H1 (cell line): ENCODE data around the gene ADSS2. TPM values are rescaled to one million over a fixed set of nuclear protein-coding genes. Genes with fewer than 3 reads are reported as not detected.

Experiments used
- CTCF ChIA-PET: fragments of 300-600 bp; sonication (Branson Sonifier 250); formaldehyde crosslinking; loops from one replicate; lab custom pipeline; 2021; ENCODE audit not compliant: partially characterized antibody; lab: Charles Lee
- POLR2A ChIA-PET: fragments of 300-600 bp; sonication (Branson Sonifier 250); formaldehyde crosslinking; loops from one replicate; lab custom pipeline; 2021; ENCODE audit warnings: inconsistent platforms; ENCODE audit not compliant: partially characterized antibody; lab: Charles Lee
- DNase-seq, 2 experiments: peaks; one replicate each; pipeline versions ENCODE4 v3.0.0 to v3.0.0-alpha.2; 2010 to 2022; ENCODE audit warnings: low spot score in 2 of 2, low read depth in 1 of 2, mixed read lengths in 1 of 2
- FAIRE-seq: peaks from 2 replicates; lab custom pipeline; 2011; peaks lifted over from hg19 to GRCh38; lab: Jason Lieb, UNC
- H2AFZ ChIP-seq: 2 replicates; pipeline ENCODE4 v1.8.1; 2012; ENCODE audit warnings: low read length, inconsistent platforms
- H2AK5ac ChIP-seq: 2 replicates; pipeline ENCODE4 v1.6.1; 2013; ENCODE audit warnings: low read depth, low read length
- H2BK120ac ChIP-seq: replicated peaks from 2 replicates; pipeline ENCODE3; 2013; ENCODE audit warnings: low read depth, low read length, inconsistent platforms
- H2BK12ac ChIP-seq: 2 replicates; pipeline ENCODE4 v1.6.1; 2013; ENCODE audit warnings: low read depth, low read length
- H2BK15ac ChIP-seq: 2 replicates; pipeline ENCODE4 v1.6.1; 2013; ENCODE audit warnings: low read length
- H2BK20ac ChIP-seq: 2 replicates; pipeline ENCODE4 v1.6.1; 2013; ENCODE audit warnings: low read length
- H2BK5ac ChIP-seq: 2 replicates; pipeline ENCODE4 v1.6.1; 2013; ENCODE audit warnings: low read depth, low read length
- H3K14ac ChIP-seq: 2 replicates; pipeline ENCODE4 v1.6.1; 2013; ENCODE audit warnings: inconsistent platforms; ENCODE audit not compliant: insufficient read length
- H3K18ac ChIP-seq: 2 replicates; pipeline ENCODE4 v1.6.1; 2013; ENCODE audit warnings: low read length; ENCODE audit errors: extremely low read depth
- H3K23ac ChIP-seq: 2 replicates; pipeline ENCODE4 v1.6.1; 2013; ENCODE audit warnings: inconsistent platforms; ENCODE audit not compliant: insufficient read length
- H3K23me2 ChIP-seq: 2 replicates; pipeline ENCODE4 v1.6.1; 2013; ENCODE audit warnings: low read depth, low read length
- H3K27ac ChIP-seq: 2 replicates; pipeline ENCODE4 v1.6.1; 2011; ENCODE audit warnings: low read depth, low read length, inconsistent platforms
- H3K27me3 ChIP-seq, 4 experiments: replicated peaks in 1 of 4; 1 replicate in 1 of 4; 2 replicates in 3 of 4; pipeline versions ENCODE4 v1.6.1 to v1.8.1; 2011 to 2013; ENCODE audit warnings: low read length in 3 of 4, mild to moderate bottlenecking in 3 of 4, inconsistent platforms in 2 of 4, mixed read lengths in 2 of 4, moderate library complexity in 1 of 4; ENCODE audit not compliant: control insufficient read depth in 3 of 4, insufficient read depth in 3 of 4; ENCODE audit errors: extremely low read depth in 1 of 4
- H3K36me3 ChIP-seq, 4 experiments: 2 replicates each; pipeline versions ENCODE4 v1.6.1 to v1.8.1; 2011 to 2013; ENCODE audit warnings: mild to moderate bottlenecking in 4 of 4, low read length in 3 of 4, moderate library complexity in 2 of 4, control low read depth in 1 of 4, inconsistent platforms in 1 of 4; ENCODE audit not compliant: insufficient read depth in 4 of 4, control insufficient read depth in 2 of 4
- H3K4ac ChIP-seq: replicated peaks from 2 replicates; pipeline ENCODE3; 2013; ENCODE audit warnings: low read length, low read depth, mixed read lengths, inconsistent platforms; ENCODE audit not compliant: insufficient read length
- H3K4me1 ChIP-seq, 4 experiments: replicated peaks in 1 of 4; 1 replicate in 1 of 4; 2 replicates in 3 of 4; pipeline versions ENCODE4 v1.6.1 to v1.8.1; 2011 to 2013; ENCODE audit warnings: low read length in 3 of 4, inconsistent platforms in 2 of 4, mixed read lengths in 1 of 4; ENCODE audit not compliant: insufficient read depth in 4 of 4, control insufficient read depth in 3 of 4
- H3K4me2 ChIP-seq, 2 experiments: 2 replicates each; pipeline versions ENCODE4 v1.6.1 to v1.8.1; 2011 to 2013; ENCODE audit warnings: low read depth in 2 of 2, low read length in 2 of 2, control low read depth in 1 of 2, inconsistent platforms in 1 of 2, mild to moderate bottlenecking in 1 of 2; ENCODE audit not compliant: insufficient read depth in 1 of 2
- H3K4me3 ChIP-seq, 4 experiments: fragments of 200-600, 300-600 bp in 1 of 4; sonication (generic), shearing (Covaris generic), sonication (Bioruptor Twin) in 1 of 4; 2 replicates each; pipeline versions ENCODE4 v1.5.1 to v1.8.1; 2011 to 2016; ENCODE audit warnings: low read length in 4 of 4, low read depth in 3 of 4, control low read depth in 2 of 4, inconsistent platforms in 2 of 4, mild to moderate bottlenecking in 2 of 4, mixed read lengths in 1 of 4, moderate library complexity in 1 of 4; ENCODE audit not compliant: insufficient read depth in 2 of 4; ENCODE audit errors: extremely low read depth in 1 of 4
- H3K56ac ChIP-seq: replicated peaks from 2 replicates; pipeline ENCODE3; 2013; ENCODE audit warnings: low read depth, mild to moderate bottlenecking, mixed read lengths, low read length, inconsistent platforms; ENCODE audit not compliant: insufficient read length
- H3K79me1 ChIP-seq: 2 replicates; pipeline ENCODE4 v1.6.1; 2013; ENCODE audit warnings: low read depth, low read length, control low read depth
- H3K79me2 ChIP-seq, 2 experiments: 2 replicates each; pipeline versions ENCODE4 v1.6.1 to v1.8.1; 2012 to 2013; ENCODE audit warnings: low read length in 2 of 2, mild to moderate bottlenecking in 2 of 2, inconsistent platforms in 1 of 2; ENCODE audit not compliant: insufficient read depth in 2 of 2, control insufficient read depth in 1 of 2
- H3K9ac ChIP-seq, 4 experiments: replicated peaks in 1 of 4; 1 replicate in 1 of 4; 2 replicates in 3 of 4; pipeline versions ENCODE4 v1.6.1 to v1.8.1; 2011 to 2013; ENCODE audit warnings: low read depth in 3 of 4, low read length in 3 of 4, control low read depth in 2 of 4, mild to moderate bottlenecking in 2 of 4, moderate library complexity in 2 of 4, inconsistent platforms in 1 of 4; ENCODE audit errors: extremely low read depth in 1 of 4
- H3K9me3 ChIP-seq, 2 experiments: 2 replicates each; pipeline versions ENCODE4 v1.6.1 to v1.8.1; 2012 to 2013; ENCODE audit warnings: mild to moderate bottlenecking in 2 of 2, moderate library complexity in 2 of 2, control low read depth in 1 of 2, inconsistent platforms in 1 of 2, low read depth in 1 of 2, low read length in 1 of 2, mixed read lengths in 1 of 2; ENCODE audit not compliant: insufficient read depth in 2 of 2
- H4K20me1 ChIP-seq, 2 experiments: replicated peaks in 1 of 2; 2 replicates each; pipeline versions ENCODE3 to v1.8.1; 2011 to 2013; ENCODE audit warnings: inconsistent platforms in 2 of 2, low read length in 2 of 2, mild to moderate bottlenecking in 1 of 2; ENCODE audit not compliant: insufficient read depth in 2 of 2, control insufficient read depth in 1 of 2
- H4K5ac ChIP-seq: 2 replicates; pipeline ENCODE4 v1.6.1; 2013; ENCODE audit warnings: low read length, low read depth, mixed read lengths, inconsistent platforms; ENCODE audit not compliant: insufficient read length
- H4K8ac ChIP-seq: 2 replicates; pipeline ENCODE4 v1.8.0; 2013; ENCODE audit warnings: mild to moderate bottlenecking, moderate library complexity, low read length, inconsistent platforms; ENCODE audit not compliant: insufficient read depth; ENCODE audit errors: extremely low read depth
- H4K91ac ChIP-seq: replicated peaks from 2 replicates; pipeline ENCODE3; 2013; ENCODE audit warnings: low read length, mixed read lengths, inconsistent platforms; ENCODE audit not compliant: insufficient read length
- SRF ChIP-seq: IDR thresholded peaks from 2 replicates; pipeline ENCODE4 v1.6.1; 2011; ENCODE audit warnings: mild to moderate bottlenecking, low read depth, low read length, moderate library complexity
- WGBS, 2 experiments: shearing (Covaris generic) in 1 of 2; methylation state at CpG; one replicate each; pipeline versions ENCODE4 v1.1.6 to v1.1.7; 2013 to 2015; ENCODE audit warnings: low lambda C conversion rate in 2 of 2, mixed read lengths in 2 of 2, inconsistent platforms in 1 of 2, low coverage in 1 of 2, missing lambda C conversion rate in 1 of 2; ENCODE audit not compliant: insufficient replicate concordance in 2 of 2, insufficient coverage in 1 of 2, insufficient read length in 1 of 2; ENCODE audit errors: extremely low coverage in 1 of 2, missing lambda C conversion rate in 1 of 2; 5-methylcytosine and 5-hydroxymethylcytosine counted together
- polyA plus RNA-seq, 7 experiments: library from polyadenylated mRNA; depleted of rRNA in 3 of 7; stranded (reverse) in 5 of 7; unstranded in 2 of 7; fragments of >200 nt in 5 of 7; fragments of 200-250 nt in 2 of 7; gene quantifications; 1 replicate in 5 of 7; 2 replicates in 1 of 7; 4 replicates in 1 of 7; pipeline versions ENCODE4 v1.2.1 to v1.2.3, GENCODE V29; 2011 to 2013; ENCODE audit warnings: missing spikeins in 2 of 7, mixed read lengths in 2 of 7
- total RNA-seq: library from RNA; stranded (reverse); fragmentation: NEBNext Ultra II Directional; extraction: Animal tissue kit (Norgen Biotek cat#: 25700); gene quantifications from 2 replicates; pipeline ENCODE4 v1.2.1, GENCODE V29; 2021

The ADSS2 gene
- total and polyA plus RNA-seq, 2 of the 8 experiments (the other 6 are each of a cell fraction or from before 2014, with no cell fraction given): 29.8 to 108 TPM

DNA sequence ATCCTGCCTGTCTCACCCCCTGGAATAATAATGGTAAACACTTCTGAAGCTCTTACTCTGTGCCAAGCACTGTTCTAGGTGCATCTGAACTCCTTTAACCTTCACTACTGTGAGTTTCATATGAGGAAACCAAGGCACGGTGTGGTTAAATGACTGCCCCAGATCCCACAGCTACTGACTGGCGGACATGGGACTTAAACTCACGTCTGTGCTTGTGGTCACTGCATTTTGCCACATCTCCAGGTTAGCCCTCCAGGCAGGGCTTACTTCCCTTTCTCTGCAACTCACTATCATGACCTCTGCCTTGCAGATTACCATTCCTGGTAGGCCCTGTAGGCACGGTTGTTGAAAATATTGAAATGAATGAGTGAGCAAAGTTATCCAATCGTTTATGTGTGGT lies 83.4 kb downstream of the ADSS2 start:
- Histone ChIP-seq H3K9me3 (peaks cover 0 to 4% of the 10 kb centered on the region in 2 experiments; a peak in 1 of 4 replicates), H2AFZ (no peak overlapping the region)

More for the DNA sequence above, 83.4 kb downstream of the ADSS2 start:
- H3K56ac ChIP-seq: no peak overlapping the region
- H3K9ac ChIP-seq: no peak overlapping the region
- no peaks in the 10 kb centered on the region for H3K27me3 ChIP-seq
- POLR2A ChIA-PET: interaction anchor here (1.0 kb wide), 1 partner anchor 17 kb away, joined by 4 read pairs; no protein-coding TSS in a partner anchor
- H2BK5ac ChIP-seq: peak overlapping the region; percentile 0; the same call in 1 of the 2 replicates
- CTCF ChIA-PET: no interaction called here
- peak overlapping the region; percentile 29 for H2BK120ac ChIP-seq
- no peak overlapping the region for H2BK15ac ChIP-seq
- H3K79me2 ChIP-seq: no peaks in the 10 kb centered on the region
- peak overlapping the region; percentile 77; the same call in 1 of the 2 replicates for H2BK20ac ChIP-seq
- H2BK12ac ChIP-seq: peak overlapping the region; percentile 2; the same call in 1 of the 2 replicates
- no peaks in the 10 kb centered on the region for H4K20me1 ChIP-seq
- DNase-seq (no peak), FAIRE-seq (no peak)
- no peak overlapping the region for H4K5ac ChIP-seq
- no peak overlapping the region for H3K14ac ChIP-seq
- 89% methylated on average over 5 of the region's 5 CpGs; no CpG with 5 or more reads in 1 of the 2 experiments for WGBS, 2 experiments
- peaks cover 0 to 11% (median 3%) of the 10 kb centered on the region in 4 experiments; a peak in 5 of 7 replicates for H3K4me1 ChIP-seq
- H3K79me1 ChIP-seq: no peaks in the 10 kb centered on the region
- no peak overlapping the region for H3K23ac ChIP-seq
- no peak overlapping the region for H4K8ac ChIP-seq
- H3K4me2 ChIP-seq: no peak overlapping the region
- H3K23me2 ChIP-seq: no peaks in the 10 kb centered on the region
- no peak overlapping the region for H4K91ac ChIP-seq
- no peak overlapping the region for H3K4me3 ChIP-seq
- H2AK5ac ChIP-seq: peak overlapping the region; percentile 97; the same call in 1 of the 2 replicates
- TF ChIP-seq SRF: no peak
- no peaks in the 10 kb centered on the region; a peak in 1 of 8 replicates for H3K36me3 ChIP-seq
- H3K27ac ChIP-seq: no peak overlapping the region
- H3K18ac ChIP-seq: no peak overlapping the region
- H3K4ac ChIP-seq: no peak overlapping the region
